Gastroesophageal sphincter (tissue), 3 donors: ENCODE results near the gene ZNG1F.
"Not testable (repeated sequence)": the region's sequence is repeated elsewhere in the genome, so short reads cannot be mapped to it uniquely, and the experiment has no call there.

Experiments
- EP300 ChIP-seq: sonication (generic); formaldehyde crosslinking; IDR thresholded peaks from one replicate; pipeline ENCODE4 v1.6.1; 2017; ENCODE audit warnings: antibody characterized with exemption, mild to moderate bottlenecking
- POLR2A ChIP-seq, 2 donors: fragments of 450-650 bp; IDR thresholded peaks; one replicate each; pipeline ENCODE4 v1.6.1; 2017; ENCODE audit warnings: antibody characterized with exemption in 2 of 2, mild to moderate bottlenecking in 2 of 2, moderate library complexity in 1 of 2
- POLR2AphosphoS5 ChIP-seq: sonication (generic); formaldehyde crosslinking; IDR thresholded peaks from one replicate; pipeline ENCODE4 v1.6.1; 2017; ENCODE audit warnings: antibody characterized with exemption
- TF ChIP-seq, protein P1 (sequence below), 4 experiments: fragments of 200-600 bp in 2 of 4; fragments of 450-650 bp in 2 of 4; sonication (generic) in 1 of 4; IDR thresholded peaks; one replicate each; pipeline ENCODE4 v1.5.1; 2017 to 2019; ENCODE audit warnings: antibody characterized with exemption in 4 of 4, mild to moderate bottlenecking in 2 of 4, moderate library complexity in 2 of 4

DNA sequence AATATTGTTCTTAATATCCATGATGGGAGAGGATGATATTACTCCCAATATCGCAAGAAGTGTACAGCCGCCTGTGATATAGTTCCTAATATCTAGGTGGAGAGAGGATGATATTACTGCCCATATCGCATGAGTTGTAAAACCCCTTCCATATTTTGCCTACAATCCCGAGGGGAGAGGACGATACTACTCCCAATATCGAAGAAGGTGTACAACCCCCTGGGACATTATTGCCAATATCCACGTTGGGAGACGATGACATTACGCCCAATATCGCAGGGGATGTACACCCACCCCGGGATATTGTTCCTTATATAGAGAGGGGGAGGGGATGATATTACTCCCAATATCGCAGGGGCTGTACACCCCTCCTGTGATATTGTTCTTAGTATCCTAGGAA, 77.7 kb downstream of the ZNG1F start:
- TF ChIP-seq, protein P1, sequence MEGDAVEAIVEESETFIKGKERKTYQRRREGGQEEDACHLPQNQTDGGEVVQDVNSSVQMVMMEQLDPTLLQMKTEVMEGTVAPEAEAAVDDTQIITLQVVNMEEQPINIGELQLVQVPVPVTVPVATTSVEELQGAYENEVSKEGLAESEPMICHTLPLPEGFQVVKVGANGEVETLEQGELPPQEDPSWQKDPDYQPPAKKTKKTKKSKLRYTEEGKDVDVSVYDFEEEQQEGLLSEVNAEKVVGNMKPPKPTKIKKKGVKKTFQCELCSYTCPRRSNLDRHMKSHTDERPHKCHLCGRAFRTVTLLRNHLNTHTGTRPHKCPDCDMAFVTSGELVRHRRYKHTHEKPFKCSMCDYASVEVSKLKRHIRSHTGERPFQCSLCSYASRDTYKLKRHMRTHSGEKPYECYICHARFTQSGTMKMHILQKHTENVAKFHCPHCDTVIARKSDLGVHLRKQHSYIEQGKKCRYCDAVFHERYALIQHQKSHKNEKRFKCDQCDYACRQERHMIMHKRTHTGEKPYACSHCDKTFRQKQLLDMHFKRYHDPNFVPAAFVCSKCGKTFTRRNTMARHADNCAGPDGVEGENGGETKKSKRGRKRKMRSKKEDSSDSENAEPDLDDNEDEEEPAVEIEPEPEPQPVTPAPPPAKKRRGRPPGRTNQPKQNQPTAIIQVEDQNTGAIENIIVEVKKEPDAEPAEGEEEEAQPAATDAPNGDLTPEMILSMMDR (IDR thresholded peaks at IDR 0.05): not testable (repeated sequence)
- not testable (repeated sequence) for TF ChIP-seq POLR2A (IDR thresholded peaks at IDR 0.05); POLR2AphosphoS5; EP300
